HL-60 (cell line): ENCODE measurements around the gene TTN.

ENCODE experiments used
- GABPA ChIP-seq: IDR thresholded peaks from 2 replicates; pipeline ENCODE4 v1.6.1; 2012; ENCODE audit warnings: low read depth
- POLR2AphosphoS5 ChIP-seq: IDR thresholded peaks from 2 replicates; pipeline ENCODE4 v1.6.1; 2012; ENCODE audit warnings: low read depth
- TF ChIP-seq, protein P1 (sequence below): IDR thresholded peaks from one replicate; pipeline ENCODE4 v1.5.1; 2011; ENCODE audit warnings: low read length, control low read depth, inconsistent platforms; ENCODE audit not compliant: insufficient read depth

DNA sequence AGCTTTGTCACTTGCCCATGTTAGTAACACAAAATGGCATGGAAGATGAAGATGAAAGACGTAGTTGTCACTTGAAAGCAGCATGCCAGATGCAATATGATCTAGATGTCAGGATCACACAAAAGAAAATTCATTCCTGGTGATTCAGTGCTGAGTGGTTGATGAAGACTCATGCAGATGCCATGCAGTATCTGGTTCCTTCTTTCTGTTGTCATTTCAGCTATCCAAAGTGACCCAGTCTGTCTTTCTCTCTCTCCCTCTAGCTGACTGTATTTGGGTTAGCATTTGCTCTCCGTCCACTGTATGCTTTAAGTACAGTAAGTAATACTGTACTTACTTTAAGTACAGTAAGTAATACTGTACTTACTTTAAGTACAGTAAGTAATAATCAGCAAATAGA is 50.4 kb downstream of the TTN start:
- no peak for TF ChIP-seq POLR2AphosphoS5
- TF ChIP-seq, protein P1, sequence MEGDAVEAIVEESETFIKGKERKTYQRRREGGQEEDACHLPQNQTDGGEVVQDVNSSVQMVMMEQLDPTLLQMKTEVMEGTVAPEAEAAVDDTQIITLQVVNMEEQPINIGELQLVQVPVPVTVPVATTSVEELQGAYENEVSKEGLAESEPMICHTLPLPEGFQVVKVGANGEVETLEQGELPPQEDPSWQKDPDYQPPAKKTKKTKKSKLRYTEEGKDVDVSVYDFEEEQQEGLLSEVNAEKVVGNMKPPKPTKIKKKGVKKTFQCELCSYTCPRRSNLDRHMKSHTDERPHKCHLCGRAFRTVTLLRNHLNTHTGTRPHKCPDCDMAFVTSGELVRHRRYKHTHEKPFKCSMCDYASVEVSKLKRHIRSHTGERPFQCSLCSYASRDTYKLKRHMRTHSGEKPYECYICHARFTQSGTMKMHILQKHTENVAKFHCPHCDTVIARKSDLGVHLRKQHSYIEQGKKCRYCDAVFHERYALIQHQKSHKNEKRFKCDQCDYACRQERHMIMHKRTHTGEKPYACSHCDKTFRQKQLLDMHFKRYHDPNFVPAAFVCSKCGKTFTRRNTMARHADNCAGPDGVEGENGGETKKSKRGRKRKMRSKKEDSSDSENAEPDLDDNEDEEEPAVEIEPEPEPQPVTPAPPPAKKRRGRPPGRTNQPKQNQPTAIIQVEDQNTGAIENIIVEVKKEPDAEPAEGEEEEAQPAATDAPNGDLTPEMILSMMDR: no peak
- no peak for TF ChIP-seq GABPA
